ENCODE results near the gene MED27. TPM values are rescaled to one million over a fixed set of nuclear protein-coding genes. Genes with fewer than 3 reads are reported as not detected.

MED27 gene
- total and polyA plus RNA-seq, 7 donors: 10.7 to 24.4 (median 14.2) TPM

GRCh38 chr9:132039284-132039683 lies 40.4 kb downstream of the MED27 start:
- TF ChIP-seq CTCF (IDR thresholded peaks at IDR 0.05): no peak
- Histone ChIP-seq H3K9me3 (no peaks in the 10 kb centered on the region), H3K27ac (no peak overlapping the region), H3K4me1 (peaks cover 11% of the 10 kb centered on the region), H3K27me3 (ENCODE audit: insufficient read depth in 3 of 3, low read length in 2 of 3) (no peaks in the 10 kb centered on the region), H3K4me3 (no peak overlapping the region), H3K36me3 (ENCODE audit: insufficient read depth in 1 of 2, low read depth in 1 of 2) (no peaks in the 10 kb centered on the region)
- intact Hi-C loops (cut with DNase I): no loop called here
- DNase-seq (no peak), ATAC-seq (no peak)
- WGBS, 3 donors: 95 to 97% (median 96%) methylated on average over 9 of the region's 9 CpGs

- TF ChIP-seq CTCF (IDR thresholded peaks at IDR 0.05): no peak
- Histone ChIP-seq H3K27ac (no peak overlapping the region), H3K9me3 (no peaks in the 10 kb centered on the region), H3K4me1 (peaks cover 3% of the 10 kb centered on the region), H3K36me3 (ENCODE audit: insufficient read depth in 1 of 2, low read depth in 1 of 2) (no peaks in the 10 kb centered on the region), H3K4me3 (no peak overlapping the region), H3K27me3 (ENCODE audit: insufficient read depth in 3 of 3, low read length in 2 of 3) (no peaks in the 10 kb centered on the region)
- no peak for DNase-seq
- WGBS, 3 donors: 83 to 86% (median 83%) methylated on average over 6 of the region's 6 CpGs
- no peak for ATAC-seq
- intact Hi-C loops (cut with DNase I): no loop called here
Observed at GRCh38 chr9:132037458-132037857, 42.2 kb downstream of the MED27 start.

GRCh38 chr9:132036521-132036920 lies 43.1 kb downstream of the MED27 start:
- DNase-seq: no peak
- ATAC-seq: no peak
- H3K27me3 ChIP-seq (ENCODE audit: insufficient read depth in 3 of 3, low read length in 2 of 3): no peaks in the 10 kb centered on the region
- intact Hi-C loops (cut with DNase I): no loop called here
- TF ChIP-seq CTCF (IDR thresholded peaks at IDR 0.05): no peak
- no peaks in the 10 kb centered on the region for H3K36me3 ChIP-seq (ENCODE audit: insufficient read depth in 1 of 2, low read depth in 1 of 2)
- no peaks in the 10 kb centered on the region for H3K9me3 ChIP-seq
- H3K4me1 ChIP-seq: peaks cover 3% of the 10 kb centered on the region
- 92 to 93% (median 92%) methylated on average over 5 of the region's 5 CpGs for WGBS, 3 donors
- no peak overlapping the region for H3K4me3 ChIP-seq
- H3K27ac ChIP-seq: no peak overlapping the region

- ATAC-seq (no peak), DNase-seq (no peak)
- H3K9me3 ChIP-seq: no peaks in the 10 kb centered on the region
- TF ChIP-seq CTCF (IDR thresholded peaks at IDR 0.05): no peak
- H3K27me3 ChIP-seq (ENCODE audit: insufficient read depth in 3 of 3, low read length in 2 of 3): no peaks in the 10 kb centered on the region
- intact Hi-C loops (cut with DNase I): no loop called here
- H3K4me1 ChIP-seq: peaks cover 3% of the 10 kb centered on the region
- no peak overlapping the region for H3K4me3 ChIP-seq
- no peaks in the 10 kb centered on the region for H3K36me3 ChIP-seq (ENCODE audit: insufficient read depth in 1 of 2, low read depth in 1 of 2)
- 95 to 100% (median 98%) methylated on average over 1 of the region's 1 CpG for WGBS, 3 donors
- no peak overlapping the region for H3K27ac ChIP-seq
Observed at GRCh38 chr9:132035679-132036078, 44.0 kb downstream of the MED27 start.

- Histone ChIP-seq H3K27me3 (ENCODE audit: insufficient read depth in 3 of 3, low read length in 2 of 3) (no peaks in the 10 kb centered on the region), H3K27ac (no peak overlapping the region), H3K4me3 (no peak overlapping the region), H3K4me1 (peaks cover 3% of the 10 kb centered on the region), H3K9me3 (no peaks in the 10 kb centered on the region), H3K36me3 (ENCODE audit: insufficient read depth in 1 of 2, low read depth in 1 of 2) (no peaks in the 10 kb centered on the region)
- WGBS, 3 donors: 80 to 86% (median 80%) methylated on average over 5 of the region's 5 CpGs
- TF ChIP-seq CTCF (IDR thresholded peaks at IDR 0.05): no peak
- intact Hi-C loops (cut with DNase I): no loop called here
- no peak for DNase-seq
- ATAC-seq: peak in 1 of 4 donors; percentile 36
Observed at GRCh38 chr9:132032238-132032950, 47.3 kb downstream of the MED27 start.

All from psoas muscle (tissue), 8 donors.